Hepatocyte (in vitro differentiated cells): ENCODE measurements around the gene SREK1.

Experiments used
- EZH2 ChIP-seq: fragments of 200-600 bp; sonication (generic); IDR thresholded peaks from 2 replicates; pipeline ENCODE4 v1.6.1; 2016; ENCODE audit warnings: antibody characterized with exemption, mild to moderate bottlenecking, borderline replicate concordance
- EZH2phosphoT487 ChIP-seq: fragments of 200-600 bp; sonication (generic); IDR thresholded peaks from one replicate; pipeline ENCODE4 v1.6.1; 2018; ENCODE audit warnings: antibody characterized with exemption, mild to moderate bottlenecking, low read depth, moderate library complexity; ENCODE audit not compliant: unreplicated experiment, severe bottlenecking
- TF ChIP-seq, protein P1 (sequence below): fragments of 200-600 bp; sonication (generic); IDR thresholded peaks from 2 replicates; pipeline ENCODE4 v1.5.1; 2016; ENCODE audit warnings: antibody characterized with exemption, mild to moderate bottlenecking; ENCODE audit not compliant: poor library complexity

DNA sequence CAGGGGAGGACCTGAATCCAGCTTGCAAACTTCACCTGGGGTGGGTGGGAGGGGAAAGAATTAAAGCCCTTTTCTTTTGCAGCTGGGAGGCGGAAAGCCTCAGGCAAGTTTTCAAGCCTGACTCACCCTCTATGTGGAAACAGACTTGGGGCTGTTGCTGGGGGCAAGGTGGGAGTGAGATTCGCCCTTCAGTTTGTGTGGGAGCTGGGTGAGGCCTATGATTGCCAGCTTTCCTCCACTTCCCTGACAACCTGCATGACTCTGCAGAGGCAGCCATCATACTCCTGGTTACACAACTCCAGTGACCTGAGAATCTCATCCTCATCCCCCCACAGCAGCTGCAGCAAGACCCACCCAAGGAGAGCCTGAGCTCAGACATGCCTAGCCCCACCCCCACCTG lies 43.2 kb upstream of the SREK1 start:
- TF ChIP-seq, protein P1, sequence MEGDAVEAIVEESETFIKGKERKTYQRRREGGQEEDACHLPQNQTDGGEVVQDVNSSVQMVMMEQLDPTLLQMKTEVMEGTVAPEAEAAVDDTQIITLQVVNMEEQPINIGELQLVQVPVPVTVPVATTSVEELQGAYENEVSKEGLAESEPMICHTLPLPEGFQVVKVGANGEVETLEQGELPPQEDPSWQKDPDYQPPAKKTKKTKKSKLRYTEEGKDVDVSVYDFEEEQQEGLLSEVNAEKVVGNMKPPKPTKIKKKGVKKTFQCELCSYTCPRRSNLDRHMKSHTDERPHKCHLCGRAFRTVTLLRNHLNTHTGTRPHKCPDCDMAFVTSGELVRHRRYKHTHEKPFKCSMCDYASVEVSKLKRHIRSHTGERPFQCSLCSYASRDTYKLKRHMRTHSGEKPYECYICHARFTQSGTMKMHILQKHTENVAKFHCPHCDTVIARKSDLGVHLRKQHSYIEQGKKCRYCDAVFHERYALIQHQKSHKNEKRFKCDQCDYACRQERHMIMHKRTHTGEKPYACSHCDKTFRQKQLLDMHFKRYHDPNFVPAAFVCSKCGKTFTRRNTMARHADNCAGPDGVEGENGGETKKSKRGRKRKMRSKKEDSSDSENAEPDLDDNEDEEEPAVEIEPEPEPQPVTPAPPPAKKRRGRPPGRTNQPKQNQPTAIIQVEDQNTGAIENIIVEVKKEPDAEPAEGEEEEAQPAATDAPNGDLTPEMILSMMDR, result no peak
- TF ChIP-seq EZH2 (no peak), EZH2phosphoT487 (no peak)
